Smooth muscle cell (in vitro differentiated cells): ENCODE measurements around the gene ECI2. TPM values are rescaled to one million over a fixed set of nuclear protein-coding genes. Genes with fewer than 3 reads are reported as not detected.

Source experiments
- DNase-seq: peaks from one replicate; lab custom pipeline; 2025; ENCODE audit not compliant: unreplicated experiment; lab: John Stamatoyannopoulos, UW
- H2AFZ ChIP-seq: fragments of 200-600 bp; sonication (generic); 2 replicates; pipeline ENCODE4 v1.6.0; 2016; ENCODE audit warnings: antibody characterized with exemption, low read depth, mild to moderate bottlenecking
- H3F3A ChIP-seq: fragments of 200-600 bp; sonication (generic); 2 replicates; pipeline ENCODE4 v1.6.0; 2017; ENCODE audit warnings: antibody characterized with exemption, low read depth
- H3K27ac ChIP-seq: fragments of 200-600 bp; sonication (generic); 2 replicates; pipeline ENCODE4 v1.5.1; 2016; ENCODE audit warnings: low read depth, mild to moderate bottlenecking
- H3K27me3 ChIP-seq: fragments of 200-600 bp; sonication (generic); 2 replicates; pipeline ENCODE4 v1.6.1; 2016; ENCODE audit warnings: low read depth, mild to moderate bottlenecking
- H3K36me3 ChIP-seq: fragments of 200-600 bp; sonication (generic); 2 replicates; pipeline ENCODE4 v1.5.1; 2016; ENCODE audit warnings: low read depth
- H3K4me1 ChIP-seq: fragments of 200-600 bp; sonication (generic); 2 replicates; pipeline ENCODE4 v1.5.1; 2016; ENCODE audit warnings: low read depth
- H3K4me2 ChIP-seq: fragments of 200-600 bp; sonication (generic); 2 replicates; pipeline ENCODE4 v1.6.0; 2016; ENCODE audit warnings: mild to moderate bottlenecking
- H3K4me3 ChIP-seq: fragments of 200-600 bp; sonication (generic); 2 replicates; pipeline ENCODE4 v1.5.1; 2016; ENCODE audit warnings: mild to moderate bottlenecking
- H3K79me2 ChIP-seq: fragments of 200-600 bp; sonication (generic); 2 replicates; pipeline ENCODE4 v1.6.0; 2016; ENCODE audit warnings: low read depth, mild to moderate bottlenecking
- H3K9ac ChIP-seq: fragments of 200-600 bp; sonication (generic); 2 replicates; pipeline ENCODE4 v1.6.0; 2016; ENCODE audit warnings: low read depth
- H3K9me3 ChIP-seq: fragments of 200-600 bp; sonication (generic); replicated peaks from 2 replicates; pipeline ENCODE4 v1.5.1; 2016; ENCODE audit warnings: low read depth
- H4K20me1 ChIP-seq: fragments of 200-600 bp; sonication (generic); 2 replicates; pipeline ENCODE4 v1.6.0; 2016; ENCODE audit warnings: low read depth
- WGBS: methylation state at CpG from one replicate; pipeline ENCODE4 v1.1.7; 2016; ENCODE audit warnings: low lambda C conversion rate; 5-methylcytosine and 5-hydroxymethylcytosine counted together
- polyA plus RNA-seq: library from polyadenylated mRNA; unstranded; fragments of >200 nt; fragmentation: Nextera tagmentation; extraction: Ambion mirVana; gene quantifications from 2 replicates; pipeline ENCODE4 v1.2.1, GENCODE V29; 2016
- total RNA-seq: library from RNA; depleted of rRNA; stranded (reverse); fragments of >200 nt; gene quantifications from 2 replicates; pipeline ENCODE4 v1.2.3, GENCODE V29; 2014
- TF ChIP-seq, protein P1 (sequence below): fragments of 200-600 bp; sonication (generic); IDR thresholded peaks from 2 replicates; pipeline ENCODE4 v1.5.1; 2017; ENCODE audit warnings: borderline replicate concordance, mild to moderate bottlenecking, antibody characterized with exemption; ENCODE audit not compliant: insufficient read depth, poor library complexity, severe bottlenecking

Gene ECI2
- total and polyA plus RNA-seq, 2 experiments from 2014 or later: 62.0 to 69.8 TPM

DNA sequence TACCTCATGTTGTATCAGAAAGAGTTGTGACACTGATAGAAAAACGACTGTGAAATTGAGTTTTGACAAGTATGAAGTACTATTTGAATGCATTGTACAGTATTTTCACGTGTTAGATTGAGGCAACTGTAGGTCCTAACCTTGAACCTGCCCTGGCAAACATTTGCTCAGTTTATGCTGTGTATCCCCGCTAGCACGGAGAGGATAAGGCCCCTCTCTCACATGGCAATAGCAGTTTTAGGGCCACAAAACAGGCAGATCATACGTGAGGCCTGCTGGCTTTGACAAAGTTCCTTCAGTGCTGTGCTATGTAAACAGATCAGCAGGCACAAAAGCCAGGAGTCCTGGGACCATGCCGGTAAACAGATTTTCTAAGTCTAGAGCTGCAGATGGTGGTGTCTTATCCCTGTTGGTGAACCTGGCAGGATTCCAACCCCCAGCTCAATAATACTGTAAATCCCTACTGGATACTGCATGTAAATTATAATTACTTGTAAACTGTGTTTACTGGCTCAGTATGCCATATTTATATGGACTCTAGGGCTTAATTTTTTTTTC is 32.6 kb downstream of the ECI2 start:
- 66% methylated on average over 6 of the region's 6 CpGs for WGBS
- Histone ChIP-seq H3K9me3 (no peaks in the 10 kb centered on the region), H3K36me3 (no peaks in the 10 kb centered on the region), H3K27me3 (peaks cover 3% of the 10 kb centered on the region), H4K20me1 (no peaks in the 10 kb centered on the region), H3F3A (no peaks in the 10 kb centered on the region), H3K4me2 (no peak overlapping the region), H3K9ac (no peak overlapping the region), H3K4me1 (no peaks in the 10 kb centered on the region), H2AFZ (no peak overlapping the region), H3K79me2 (no peaks in the 10 kb centered on the region), H3K4me3 (no peak overlapping the region), H3K27ac (no peak overlapping the region)
- TF ChIP-seq, protein P1, sequence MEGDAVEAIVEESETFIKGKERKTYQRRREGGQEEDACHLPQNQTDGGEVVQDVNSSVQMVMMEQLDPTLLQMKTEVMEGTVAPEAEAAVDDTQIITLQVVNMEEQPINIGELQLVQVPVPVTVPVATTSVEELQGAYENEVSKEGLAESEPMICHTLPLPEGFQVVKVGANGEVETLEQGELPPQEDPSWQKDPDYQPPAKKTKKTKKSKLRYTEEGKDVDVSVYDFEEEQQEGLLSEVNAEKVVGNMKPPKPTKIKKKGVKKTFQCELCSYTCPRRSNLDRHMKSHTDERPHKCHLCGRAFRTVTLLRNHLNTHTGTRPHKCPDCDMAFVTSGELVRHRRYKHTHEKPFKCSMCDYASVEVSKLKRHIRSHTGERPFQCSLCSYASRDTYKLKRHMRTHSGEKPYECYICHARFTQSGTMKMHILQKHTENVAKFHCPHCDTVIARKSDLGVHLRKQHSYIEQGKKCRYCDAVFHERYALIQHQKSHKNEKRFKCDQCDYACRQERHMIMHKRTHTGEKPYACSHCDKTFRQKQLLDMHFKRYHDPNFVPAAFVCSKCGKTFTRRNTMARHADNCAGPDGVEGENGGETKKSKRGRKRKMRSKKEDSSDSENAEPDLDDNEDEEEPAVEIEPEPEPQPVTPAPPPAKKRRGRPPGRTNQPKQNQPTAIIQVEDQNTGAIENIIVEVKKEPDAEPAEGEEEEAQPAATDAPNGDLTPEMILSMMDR: no peak
- DNase-seq: no peak

DNA sequence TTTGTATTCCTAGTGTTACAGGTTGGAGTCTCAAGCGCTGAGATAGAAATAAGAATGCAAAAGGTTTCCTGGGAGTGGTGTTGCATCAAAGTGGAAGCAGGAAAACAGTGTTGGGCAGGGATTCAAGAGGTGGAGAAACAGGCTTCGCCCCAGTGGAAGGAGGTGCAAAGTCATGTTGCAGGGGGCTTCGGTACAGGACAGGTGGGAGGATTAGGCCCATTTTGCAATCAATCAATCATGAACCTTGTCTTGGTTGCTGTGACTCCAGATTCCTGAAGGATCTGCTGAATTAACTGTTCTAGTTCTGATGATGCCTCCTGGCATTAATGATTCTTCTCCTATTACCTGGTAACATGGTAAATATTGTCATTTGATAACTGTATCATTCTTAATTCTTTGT is 34.1 kb downstream of the ECI2 start:
- no peaks in the 10 kb centered on the region for H3K27me3 ChIP-seq
- no peak overlapping the region for H3K4me2 ChIP-seq
- TF ChIP-seq, protein P1: no peak
- H3K79me2 ChIP-seq: no peaks in the 10 kb centered on the region
- 82% methylated on average over 3 of the region's 3 CpGs for WGBS
- no peak overlapping the region for H3K9ac ChIP-seq
- H4K20me1 ChIP-seq: no peaks in the 10 kb centered on the region
- no peaks in the 10 kb centered on the region for H3K4me1 ChIP-seq
- H3K4me3 ChIP-seq: no peak overlapping the region
- no peaks in the 10 kb centered on the region for H3K9me3 ChIP-seq
- H3K36me3 ChIP-seq: no peaks in the 10 kb centered on the region
- no peaks in the 10 kb centered on the region for H3F3A ChIP-seq
- no peak overlapping the region for H2AFZ ChIP-seq
- H3K27ac ChIP-seq: no peak overlapping the region
- no peak for DNase-seq

DNA sequence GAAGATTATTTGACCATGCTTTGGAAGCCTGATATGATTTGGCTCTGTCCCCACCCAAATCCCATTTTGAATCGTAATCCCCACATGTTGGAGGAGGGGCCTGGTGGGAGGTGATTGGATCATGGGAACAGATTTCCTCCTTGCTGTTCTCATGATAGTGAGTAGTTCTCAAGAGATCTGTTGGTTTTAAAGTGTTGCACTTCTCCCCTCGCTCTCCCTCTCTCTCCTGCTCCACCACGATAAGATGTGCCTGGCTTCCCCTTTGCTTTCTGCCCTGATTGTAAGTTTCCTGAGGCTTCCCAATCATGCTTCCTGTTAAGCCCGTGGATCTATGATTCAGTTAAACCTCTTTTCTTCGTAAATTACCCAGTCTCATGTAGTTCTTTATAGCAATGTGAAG is 34.7 kb downstream of the ECI2 start:
- Histone ChIP-seq H3K36me3 (no peaks in the 10 kb centered on the region), H3K79me2 (no peaks in the 10 kb centered on the region), H3K9me3 (no peaks in the 10 kb centered on the region), H3K4me1 (no peaks in the 10 kb centered on the region), H3K9ac (no peak overlapping the region), H3K27me3 (no peaks in the 10 kb centered on the region), H4K20me1 (no peaks in the 10 kb centered on the region), H3K27ac (no peak overlapping the region), H3K4me3 (no peak overlapping the region), H3F3A (no peaks in the 10 kb centered on the region), H3K4me2 (no peak overlapping the region), H2AFZ (no peak overlapping the region)
- WGBS: 86% methylated on average over 5 of the region's 5 CpGs
- TF ChIP-seq, protein P1: no peak
- DNase-seq: no peak

DNA sequence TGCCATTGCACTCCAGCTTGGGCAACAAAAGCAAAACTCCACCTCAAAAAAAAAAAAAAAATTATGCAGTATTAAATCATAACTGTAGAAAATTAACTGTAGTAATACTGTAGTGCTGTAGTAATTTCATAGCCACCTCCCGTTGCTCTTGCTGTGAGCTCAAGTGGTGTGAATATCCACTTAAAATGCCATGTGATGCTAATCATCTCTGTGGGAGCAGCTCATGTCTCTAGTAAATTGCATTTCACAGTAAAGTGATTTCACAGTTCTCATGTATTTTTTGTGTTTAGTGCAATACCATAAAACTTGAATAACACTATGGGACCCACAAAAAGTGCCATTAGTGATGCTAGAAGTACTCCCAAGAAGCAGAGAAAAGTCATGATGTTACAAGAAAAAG is 42.1 kb downstream of the ECI2 start:
- no peak overlapping the region for H3K4me3 ChIP-seq
- no peaks in the 10 kb centered on the region for H4K20me1 ChIP-seq
- no peaks in the 10 kb centered on the region for H3K36me3 ChIP-seq
- H3K4me2 ChIP-seq: no peak overlapping the region
- no peak for DNase-seq
- H3K4me1 ChIP-seq: no peaks in the 10 kb centered on the region
- no peaks in the 10 kb centered on the region for H3F3A ChIP-seq
- TF ChIP-seq, protein P1: no peak
- 82% methylated on average over 1 of the region's 1 CpG for WGBS
- H3K27ac ChIP-seq: no peak overlapping the region
- no peaks in the 10 kb centered on the region for H3K27me3 ChIP-seq
- H3K9me3 ChIP-seq: no peaks in the 10 kb centered on the region
- no peak overlapping the region for H3K9ac ChIP-seq
- no peaks in the 10 kb centered on the region for H3K79me2 ChIP-seq
- no peak overlapping the region for H2AFZ ChIP-seq
